Skeletal muscle satellite cell (primary cell): Measurements from ENCODE around the gene GCNT2.
"Not testable (repeated sequence)": the region's sequence is repeated elsewhere in the genome, so short reads cannot be mapped to it uniquely, and the experiment has no call there.

Experiments
- H3K27me3 ChIP-seq: 2 replicates; pipeline ENCODE4 v1.7.0; 2013; ENCODE audit warnings: low read length; ENCODE audit not compliant: control insufficient read depth, insufficient read depth
- H3K36me3 ChIP-seq: 2 replicates; pipeline ENCODE4 v1.7.0; 2013; ENCODE audit warnings: mild to moderate bottlenecking, control low read depth, low read length; ENCODE audit not compliant: insufficient read depth
- H3K4me1 ChIP-seq: 2 replicates; pipeline ENCODE4 v1.7.0; 2013; ENCODE audit warnings: low read length; ENCODE audit not compliant: control insufficient read depth, insufficient read depth
- H3K4me2 ChIP-seq: 2 replicates; pipeline ENCODE4 v1.7.0; 2013; ENCODE audit warnings: mild to moderate bottlenecking, low read length
- H3K4me3 ChIP-seq: 2 replicates; pipeline ENCODE4 v1.7.0; 2013; ENCODE audit warnings: low read length
- H3K9ac ChIP-seq: 2 replicates; pipeline ENCODE4 v1.7.0; 2013; ENCODE audit warnings: mild to moderate bottlenecking, low read depth, low read length, moderate library complexity
- H3K9me3 ChIP-seq: replicated peaks from 2 replicates; pipeline ENCODE4 v1.7.0; 2013; ENCODE audit warnings: mild to moderate bottlenecking, control low read depth, low read length

GCNT2 gene

GRCh38 chr6:10516953-10517352, 4.2 kb upstream of the GCNT2 start:
- H3K9me3 ChIP-seq, result no peaks in the 10 kb centered on the region
- no peaks in the 10 kb centered on the region for H3K36me3 ChIP-seq
- H3K4me3 ChIP-seq, result no peak overlapping the region
- H3K27me3 ChIP-seq, result no peaks in the 10 kb centered on the region
- H3K9ac ChIP-seq, result no peak overlapping the region
- H3K4me2 ChIP-seq, result no peak overlapping the region
- H3K4me1 ChIP-seq, result peaks cover 16% of the 10 kb centered on the region

GRCh38 chr6:10518557-10519407, 2.4 kb upstream of the GCNT2 start:
- Histone ChIP-seq H3K4me1 (peaks cover 16% of the 10 kb centered on the region), H3K27me3 (no peaks in the 10 kb centered on the region), H3K4me2 (no peak overlapping the region), H3K9me3 (no peaks in the 10 kb centered on the region), H3K4me3 (no peak overlapping the region), H3K36me3 (no peaks in the 10 kb centered on the region), H3K9ac (no peak overlapping the region)

- H3K4me1 ChIP-seq, result peaks cover 16% of the 10 kb centered on the region
- H3K9ac ChIP-seq, H3K36me3 ChIP-seq, H3K4me2 ChIP-seq, H3K9me3 ChIP-seq, H3K27me3 ChIP-seq, H3K4me3 ChIP-seq: not testable (repeated sequence)
These were observed 1.8 kb upstream of the GCNT2 start for GRCh38 chr6:10519408-10519697.

GRCh38 chr6:10520468-10520867, 683 bp upstream of the GCNT2 start:
- H3K9me3 ChIP-seq, result no peaks in the 10 kb centered on the region
- H3K4me2 ChIP-seq, result no peak overlapping the region
- no peak overlapping the region for H3K9ac ChIP-seq
- H3K4me3 ChIP-seq, result no peak overlapping the region
- H3K36me3 ChIP-seq, result no peaks in the 10 kb centered on the region
- H3K4me1 ChIP-seq, result peaks cover 16% of the 10 kb centered on the region
- H3K27me3 ChIP-seq, result no peaks in the 10 kb centered on the region

- no peak overlapping the region for H3K4me2 ChIP-seq
- no peaks in the 10 kb centered on the region for H3K27me3 ChIP-seq
- H3K4me3 ChIP-seq, result no peak overlapping the region
- no peak overlapping the region for H3K9ac ChIP-seq
- H3K4me1 ChIP-seq, result peaks cover 28% of the 10 kb centered on the region
- H3K36me3 ChIP-seq, result no peaks in the 10 kb centered on the region
- H3K9me3 ChIP-seq, result no peaks in the 10 kb centered on the region
These were observed 1.9 kb downstream of the GCNT2 start for GRCh38 chr6:10522929-10523573.

- no peak overlapping the region for H3K4me3 ChIP-seq
- no peaks in the 10 kb centered on the region for H3K36me3 ChIP-seq
- no peaks in the 10 kb centered on the region for H3K9me3 ChIP-seq
- peaks cover 25% of the 10 kb centered on the region for H3K4me1 ChIP-seq
- H3K27me3 ChIP-seq, result no peaks in the 10 kb centered on the region
- H3K9ac ChIP-seq, result no peak overlapping the region
- peak overlapping the region; percentile 27 for H3K4me2 ChIP-seq
These were observed 5.0 kb downstream of the GCNT2 start for GRCh38 chr6:10526156-10526555.

- H3K36me3 ChIP-seq, result no peaks in the 10 kb centered on the region
- no peaks in the 10 kb centered on the region for H3K9me3 ChIP-seq
- H3K9ac ChIP-seq, result no peak overlapping the region
- H3K27me3 ChIP-seq, result no peaks in the 10 kb centered on the region
- H3K4me3 ChIP-seq, result peak overlapping the region; percentile 28
- peaks cover 18% of the 10 kb centered on the region for H3K4me1 ChIP-seq
- H3K4me2 ChIP-seq, result peak overlapping the region; percentile 55
These were observed 7.2 kb downstream of the GCNT2 start for GRCh38 chr6:10528158-10528981.

- no peak overlapping the region for H3K4me3 ChIP-seq
These were observed 8.2 kb downstream of the GCNT2 start for GRCh38 chr6:10529231-10529801.

GRCh38 chr6:10529828-10530374, 8.8 kb downstream of the GCNT2 start:
- H3K4me3 ChIP-seq, H3K27me3 ChIP-seq, H3K4me2 ChIP-seq, H3K36me3 ChIP-seq, H3K9ac ChIP-seq, H3K9me3 ChIP-seq: not testable (repeated sequence)
- peaks cover 18% of the 10 kb centered on the region for H3K4me1 ChIP-seq

More at GRCh38 chr6:10529231-10529801, 8.2 kb downstream of the GCNT2 start:
- Histone ChIP-seq H3K9me3 (no peaks in the 10 kb centered on the region), H3K27me3 (no peaks in the 10 kb centered on the region), H3K4me2 (no peak overlapping the region), H3K9ac (no peak overlapping the region), H3K4me1 (peaks cover 18% of the 10 kb centered on the region), H3K36me3 (no peaks in the 10 kb centered on the region)

GRCh38 chr6:10531503-10531902, 10.4 kb downstream of the GCNT2 start:
- Histone ChIP-seq H3K4me3 (no peak overlapping the region), H3K4me1 (peaks cover 14% of the 10 kb centered on the region), H3K9me3 (no peaks in the 10 kb centered on the region), H3K9ac (no peak overlapping the region), H3K4me2 (no peak overlapping the region), H3K27me3 (no peaks in the 10 kb centered on the region), H3K36me3 (no peaks in the 10 kb centered on the region)

GRCh38 chr6:10531942-10532341, 10.8 kb downstream of the GCNT2 start:
- H3K9ac ChIP-seq, result no peak overlapping the region
- no peaks in the 10 kb centered on the region for H3K9me3 ChIP-seq
- H3K27me3 ChIP-seq, result no peaks in the 10 kb centered on the region
- no peaks in the 10 kb centered on the region for H3K36me3 ChIP-seq
- H3K4me1 ChIP-seq, result peaks cover 13% of the 10 kb centered on the region
- no peak overlapping the region for H3K4me2 ChIP-seq
- no peak overlapping the region for H3K4me3 ChIP-seq
